HG03521 (cell line): ENCODE data around the gene ZNF436.
"Not testable (repeated sequence)": the region's sequence is repeated elsewhere in the genome, so short reads cannot be mapped to it uniquely, and the experiment has no call there.

Source experiments
- ATAC-seq: cut with Tn5 transposase; IDR thresholded peaks from one replicate; pipeline ENCODE4 v1.9.1; 2021; ENCODE audit warnings: mild to moderate bottlenecking, moderate library complexity; ENCODE audit not compliant: unreplicated experiment

ZNF436 gene

GRCh38 chr1:23330846-23331245 lies 38.8 kb downstream of the ZNF436 start:
- ATAC-seq = no peak

GRCh38 chr1:23325393-23325792 lies 44.2 kb downstream of the ZNF436 start:
- no peak for ATAC-seq

- ATAC-seq = no peak
These were observed 46.9 kb downstream of the ZNF436 start for GRCh38 chr1:23322770-23323169.

- not testable (repeated sequence) for ATAC-seq
These were observed 59.4 kb downstream of the ZNF436 start for GRCh38 chr1:23310280-23310679.
